Measurements from ENCODE around the gene GLCE.

GRCh38 chr15:69213786-69214185 lies 53.4 kb downstream of the GLCE start:
- TF ChIP-seq CTCF (IDR thresholded peaks at IDR 0.05), result no peak
- TF ChIP-seq EP300 (IDR thresholded peaks at IDR 0.05), result no peak
